ENCODE data around the gene RAC2.

DNA sequence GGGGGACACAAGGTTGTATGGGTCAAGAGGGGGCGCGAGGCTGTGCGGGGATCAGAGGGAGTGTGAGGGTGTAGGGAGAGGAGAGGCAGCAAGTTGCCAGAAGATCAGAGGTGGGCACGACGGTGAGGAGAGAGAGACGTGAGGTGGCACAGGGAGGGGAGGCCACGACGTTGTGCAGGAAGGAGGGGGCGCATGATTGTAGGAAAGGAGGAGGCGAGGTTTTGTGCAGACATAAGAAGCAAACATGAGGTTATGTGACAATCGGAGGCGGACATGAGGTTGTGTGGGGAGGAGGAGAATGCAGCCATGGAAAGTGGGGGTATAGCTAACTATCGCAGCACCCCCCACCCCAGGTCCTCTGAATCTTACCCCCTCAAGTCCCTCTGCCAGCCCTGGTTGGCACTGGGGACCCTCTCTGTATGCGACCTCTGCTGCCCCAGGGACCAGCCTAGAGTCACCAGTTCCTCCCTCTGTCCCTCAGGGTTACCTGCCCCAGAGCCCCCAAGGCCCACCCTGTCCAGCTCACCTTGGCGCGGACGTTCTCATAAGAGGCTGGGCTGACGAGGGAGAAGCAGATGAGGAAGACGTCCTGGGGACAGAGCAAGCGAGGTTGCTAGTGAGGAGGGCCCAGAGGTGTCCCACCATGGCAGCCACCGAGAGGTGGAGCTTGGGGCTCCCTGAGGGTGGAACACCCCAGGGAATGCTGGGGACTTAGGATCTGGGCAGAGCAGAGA lies 12.5 kb downstream of the RAC2 start:
- TF ChIP-seq, protein P1, sequence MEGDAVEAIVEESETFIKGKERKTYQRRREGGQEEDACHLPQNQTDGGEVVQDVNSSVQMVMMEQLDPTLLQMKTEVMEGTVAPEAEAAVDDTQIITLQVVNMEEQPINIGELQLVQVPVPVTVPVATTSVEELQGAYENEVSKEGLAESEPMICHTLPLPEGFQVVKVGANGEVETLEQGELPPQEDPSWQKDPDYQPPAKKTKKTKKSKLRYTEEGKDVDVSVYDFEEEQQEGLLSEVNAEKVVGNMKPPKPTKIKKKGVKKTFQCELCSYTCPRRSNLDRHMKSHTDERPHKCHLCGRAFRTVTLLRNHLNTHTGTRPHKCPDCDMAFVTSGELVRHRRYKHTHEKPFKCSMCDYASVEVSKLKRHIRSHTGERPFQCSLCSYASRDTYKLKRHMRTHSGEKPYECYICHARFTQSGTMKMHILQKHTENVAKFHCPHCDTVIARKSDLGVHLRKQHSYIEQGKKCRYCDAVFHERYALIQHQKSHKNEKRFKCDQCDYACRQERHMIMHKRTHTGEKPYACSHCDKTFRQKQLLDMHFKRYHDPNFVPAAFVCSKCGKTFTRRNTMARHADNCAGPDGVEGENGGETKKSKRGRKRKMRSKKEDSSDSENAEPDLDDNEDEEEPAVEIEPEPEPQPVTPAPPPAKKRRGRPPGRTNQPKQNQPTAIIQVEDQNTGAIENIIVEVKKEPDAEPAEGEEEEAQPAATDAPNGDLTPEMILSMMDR (IDR thresholded peaks at IDR 0.05): no peak
- TF ChIP-seq POLR2AphosphoS5 (IDR thresholded peaks at IDR 0.05): no peak
- no peak for TF ChIP-seq POLR2A (IDR thresholded peaks at IDR 0.05)
